B cell (primary cell): ENCODE data around the gene CAPRIN2. TPM values are rescaled to one million over a fixed set of nuclear protein-coding genes. Genes with fewer than 3 reads are reported as not detected.

Experiments
- ATAC-seq: fragments of 200-7000 bp; cut with Tn5 transposase; one replicate; pipeline ENCODE4 v1.10.0; 2021; ENCODE audit warnings: low read depth, mild to moderate bottlenecking, moderate number of reproducible peaks, moderate library complexity
- CTCF ChIA-PET: fragments of 350-600 bp; sonication (Branson Sonifier 250); formaldehyde crosslinking; loops from one replicate; lab custom pipeline; 2021; ENCODE audit warnings: antibody characterized with exemption, inconsistent platforms; lab: Charles Lee
- POLR2A ChIA-PET: fragments of 350-600 bp; sonication (Branson Sonifier 250); formaldehyde crosslinking; loops from one replicate; lab custom pipeline; 2021; ENCODE audit warnings: antibody characterized with exemption; lab: Charles Lee
- DNase-seq: peaks from one replicate; pipeline ENCODE4 v3.0.0; 2013
- H2AFZ ChIP-seq: 2 replicates; pipeline ENCODE4 v1.6.1; 2012; ENCODE audit warnings: mild to moderate bottlenecking, low read depth, low read length; ENCODE audit not compliant: insufficient read depth, poor library complexity, severe bottlenecking
- H3K27ac ChIP-seq, 2 donors: 1 replicate in 1 of 2; 2 replicates in 1 of 2; pipeline ENCODE4 v1.5.1; 2012 to 2013; ENCODE audit warnings: low read length in 2 of 2, mild to moderate bottlenecking in 2 of 2, moderate library complexity in 1 of 2
- H3K27me3 ChIP-seq, 4 experiments: fragments of 200-600 bp in 1 of 4; sonication (generic) in 1 of 4; replicated peaks in 1 of 4; 1 replicate in 2 of 4; 2 replicates in 2 of 4; pipeline versions ENCODE4 v1.6.1 to v1.7.0; 2013 to 2016; ENCODE audit warnings: low read length in 3 of 4, mild to moderate bottlenecking in 2 of 4, mixed read lengths in 1 of 4, moderate library complexity in 1 of 4; ENCODE audit not compliant: insufficient read depth in 4 of 4, control insufficient read depth in 3 of 4; ENCODE audit errors: control extremely low read depth in 1 of 4
- H3K36me3 ChIP-seq, 2 experiments: replicated peaks in 1 of 2; 1 replicate in 1 of 2; 2 replicates in 1 of 2; pipeline versions ENCODE4 v1.6.1 to v1.7.1; 2013; ENCODE audit warnings: low read length in 1 of 2; ENCODE audit not compliant: insufficient read depth in 2 of 2, control insufficient read depth in 1 of 2; ENCODE audit errors: control extremely low read depth in 1 of 2, extremely low read depth in 1 of 2
- H3K4me1 ChIP-seq, 2 donors: fragments of 200-600 bp in 1 of 2; sonication (generic) in 1 of 2; 1 replicate in 1 of 2; 2 replicates in 1 of 2; pipeline versions ENCODE4 v1.5.1 to v1.6.1; 2013 to 2017; ENCODE audit warnings: low read length in 2 of 2; ENCODE audit not compliant: control insufficient read depth in 2 of 2, insufficient read depth in 2 of 2
- H3K4me2 ChIP-seq: replicated peaks from 2 replicates; pipeline ENCODE3; 2012; ENCODE audit warnings: mild to moderate bottlenecking, low read depth, low read length; ENCODE audit not compliant: poor library complexity, severe bottlenecking
- H3K4me3 ChIP-seq, 5 experiments: fragments of 200-600 bp in 1 of 5; sonication (generic) in 1 of 5; 1 replicate in 3 of 5; 2 replicates in 2 of 5; pipeline versions ENCODE4 v1.5.1 to v1.7.0; 2011 to 2016; ENCODE audit warnings: low read length in 4 of 5, mild to moderate bottlenecking in 4 of 5, low read depth in 2 of 5, control low read depth in 1 of 5, moderate library complexity in 1 of 5; ENCODE audit not compliant: insufficient read depth in 1 of 5; ENCODE audit errors: control extremely low read depth in 1 of 5, extremely low read depth in 1 of 5
- H3K79me2 ChIP-seq: fragments of 200-600 bp; sonication (generic); one replicate; pipeline ENCODE4 v1.6.0; 2016; ENCODE audit warnings: low read length; ENCODE audit not compliant: control insufficient read depth, insufficient read depth
- H3K9ac ChIP-seq: fragments of 200-600 bp; sonication (generic); 2 replicates; pipeline ENCODE4 v1.6.1; 2017; ENCODE audit warnings: mild to moderate bottlenecking, low read length, moderate library complexity
- H3K9me3 ChIP-seq, 3 donors: one replicate each; pipeline versions ENCODE4 v1.6.1 to v1.7.1; 2013; ENCODE audit warnings: low read length in 2 of 3; ENCODE audit not compliant: control insufficient read depth in 2 of 3, insufficient read depth in 1 of 3; ENCODE audit errors: control extremely low read depth in 1 of 3
- H4K20me1 ChIP-seq: 2 replicates; pipeline ENCODE4 v1.6.0; 2012; ENCODE audit warnings: mild to moderate bottlenecking, low read length; ENCODE audit not compliant: insufficient read depth, control insufficient read depth, poor library complexity, severe bottlenecking
- H3K27ac Mint-ChIP-seq: one replicate; pipeline ENCODE4 v1.8.0; 2021; ENCODE audit warnings: mixed read lengths
- H3K27me3 Mint-ChIP-seq: one replicate; pipeline ENCODE4 v1.8.0; 2021; ENCODE audit warnings: mixed read lengths
- H3K4me1 Mint-ChIP-seq: one replicate; pipeline ENCODE4 v1.8.0; 2021; ENCODE audit warnings: mixed read lengths
- H3K4me3 Mint-ChIP-seq: one replicate; pipeline ENCODE4 v1.8.0; 2021; ENCODE audit warnings: mixed read lengths
- H3K9me3 Mint-ChIP-seq: one replicate; pipeline ENCODE4 v1.8.0; 2022; ENCODE audit warnings: mixed read lengths; ENCODE audit not compliant: insufficient read depth
- CTCF ChIP-seq: fragments of 200-600 bp; IDR thresholded peaks from one replicate; pipeline ENCODE4 v1.8.0; 2022; ENCODE audit warnings: antibody characterized with exemption, mild to moderate bottlenecking
- EZH2 ChIP-seq: IDR thresholded peaks from 2 replicates; pipeline ENCODE4 v1.6.1; 2012; ENCODE audit warnings: borderline replicate concordance, low read depth, mild to moderate bottlenecking, moderate library complexity, low read length; ENCODE audit not compliant: insufficient read depth, poor library complexity, severe bottlenecking
- WGBS: methylation state at CpG from one replicate; pipeline ENCODE4 v1.1.5; 2013; ENCODE audit warnings: missing lambda C conversion rate; ENCODE audit not compliant: insufficient coverage; 5-methylcytosine and 5-hydroxymethylcytosine counted together
- intact Hi-C: fragments of 100-400 bp; cut with micrococcal nuclease; formaldehyde crosslinking; loops from one replicate; pipeline ENCODE4 v1.10.0; 2022
- polyA plus RNA-seq: library from polyadenylated mRNA; depleted of rRNA; stranded (reverse); fragments of >200 nt; gene quantifications from 2 replicates; pipeline ENCODE4 v1.2.3, GENCODE V29; 2012
- total RNA-seq, 2 donors: library from RNA; stranded (reverse); fragments of 120-200 nt in 1 of 2; gene quantifications; 1 replicate in 1 of 2; 2 replicates in 1 of 2; pipeline versions ENCODE4 v1.2.3 to v1.2.4, GENCODE V29; 2013 to 2022

CAPRIN2 gene
- total and polyA plus RNA-seq, 2 donors (not counting 1 experiment from before 2014, with no cell fraction given) = 31.3 to 57.8 TPM

- H3K27me3 Mint-ChIP-seq = no peaks in the 10 kb centered on the region
- H3K4me1 ChIP-seq = peaks cover 22 to 25% of the 10 kb centered on the region in 2 donors
- intact Hi-C loops = loop anchor here (5.0 to 10.0 kb wide), 2 partner anchors 374 to 1756 kb away; partner anchors contain the start of gene DDX11
- CTCF ChIA-PET = no interaction called here
- peaks cover 31% of the 10 kb centered on the region for H3K79me2 ChIP-seq
- H4K20me1 ChIP-seq = peaks cover under 1% of the 10 kb centered on the region
- H3K36me3 ChIP-seq = no peaks in the 10 kb centered on the region
- H3K4me3 ChIP-seq = no peak overlapping the region
- H3K27me3 ChIP-seq = no peaks in the 10 kb centered on the region
- TF ChIP-seq EZH2 (no peak), CTCF (no peak)
- POLR2A ChIA-PET = no interaction called here
- no peak overlapping the region for H3K9ac ChIP-seq
- peaks cover 25% of the 10 kb centered on the region for H3K4me1 Mint-ChIP-seq
- H3K27ac Mint-ChIP-seq = no peak overlapping the region
- H3K4me3 Mint-ChIP-seq = no peak overlapping the region
- H2AFZ ChIP-seq = no peak overlapping the region
- ATAC-seq (no peak), DNase-seq (no peak)
- no peak overlapping the region for H3K4me2 ChIP-seq
- H3K27ac ChIP-seq = no peak overlapping the region
- H3K9me3 ChIP-seq = no peaks in the 10 kb centered on the region
- H3K9me3 Mint-ChIP-seq = no peaks in the 10 kb centered on the region
- WGBS = no CpG with 5 or more reads among the region's 12 CpGs
These were observed 56.4 kb downstream of the CAPRIN2 start for GRCh38 chr12:30698346-30698745.

- Histone ChIP-seq H3K9me3 (no peaks in the 10 kb centered on the region), H3K4me3 (no peak overlapping the region), H3K27ac (no peak overlapping the region), H3K4me1 (peaks cover 27% of the 10 kb centered on the region in 2 donors), H4K20me1 (peaks cover 8% of the 10 kb centered on the region), H2AFZ (no peak overlapping the region), H3K27me3 (no peaks in the 10 kb centered on the region), H3K36me3 (no peaks in the 10 kb centered on the region), H3K4me2 (no peak overlapping the region), H3K79me2 (peaks cover 42% of the 10 kb centered on the region), H3K9ac (no peak overlapping the region)
- H3K27me3 Mint-ChIP-seq = no peaks in the 10 kb centered on the region
- ChIA-PET POLR2A (no interaction called here), CTCF (interaction anchor here (2.3 kb wide), 1 partner anchor 10 kb away, joined by 6 read pairs; no protein-coding TSS in a partner anchor)
- WGBS = 96% methylated on average over 5 of the region's 7 CpGs
- H3K27ac Mint-ChIP-seq = no peak overlapping the region
- intact Hi-C loops = loop anchor here (5.0 to 10.0 kb wide), 2 partner anchors 375 to 1758 kb away; partner anchors contain the start of gene DDX11
- ATAC-seq (no peak), DNase-seq (no peak)
- H3K4me1 Mint-ChIP-seq = peaks cover 34% of the 10 kb centered on the region
- no peak overlapping the region for H3K4me3 Mint-ChIP-seq
- H3K9me3 Mint-ChIP-seq = no peaks in the 10 kb centered on the region
- no peak for TF ChIP-seq CTCF
- TF ChIP-seq EZH2 = no peak
These were observed 57.8 kb downstream of the CAPRIN2 start for GRCh38 chr12:30696943-30697342.
